Measurements from ENCODE around the gene PPARA. TPM values are rescaled to one million over a fixed set of nuclear protein-coding genes. Genes with fewer than 3 reads are reported as not detected.
A peak's percentile ranks its signal among the peaks of the same experiment; 100 is the strongest.

The PPARA gene
- total RNA-seq, 1 donor from 2014 or later, result 8.4 TPM

GRCh38 chr22:46281866-46282678 lies 131.7 kb downstream of the PPARA start:
- Mint-ChIP-seq H3K4me1 (ENCODE audit: low read depth, unreplicated experiment) (peaks cover 4% of the 10 kb centered on the region), H3K27me3 (ENCODE audit: low read depth, unreplicated experiment) (no peaks in the 10 kb centered on the region), H3K9me3 (ENCODE audit: unreplicated experiment) (no peaks in the 10 kb centered on the region), H3K4me3 (ENCODE audit: unreplicated experiment) (no peak overlapping the region), H3K36me3 (ENCODE audit: low read depth, unreplicated experiment) (peaks cover 35% of the 10 kb centered on the region), H3K27ac (ENCODE audit: unreplicated experiment) (no peak overlapping the region)
- H3K27ac ChIP-seq (ENCODE audit: low read depth, low read length), result no peak overlapping the region
- H3K4me2 ChIP-seq (ENCODE audit: low read length), result no peak overlapping the region
- no peaks in the 10 kb centered on the region for H3K27me3 ChIP-seq (ENCODE audit: insufficient read depth, low read length)
- no peaks in the 10 kb centered on the region for H3K9me3 ChIP-seq (ENCODE audit: insufficient read depth, low read depth, low read length)
- no peak for TF ChIP-seq CTCF (IDR thresholded peaks at IDR 0.05; ENCODE audit: insufficient read depth, low read depth, low read length)
- no peak for TF ChIP-seq EZH2 (IDR thresholded peaks at IDR 0.05; ENCODE audit: insufficient read depth, low read length)
- no peak overlapping the region for H3K9ac ChIP-seq (ENCODE audit: low read length)
- peaks cover 19% of the 10 kb centered on the region for H3K36me3 ChIP-seq (ENCODE audit: insufficient read depth, low read length)
- no peaks in the 10 kb centered on the region for H3K79me2 ChIP-seq (ENCODE audit: insufficient read depth, low read length)
- no peaks in the 10 kb centered on the region for H4K20me1 ChIP-seq (ENCODE audit: insufficient read depth, low read length)
- H3K4me1 ChIP-seq (ENCODE audit: insufficient read depth, low read length), result no peaks in the 10 kb centered on the region
- FAIRE-seq (no peak), DNase-seq (ENCODE audit: low read depth) (no peak)
- no peak overlapping the region for H3K4me3 ChIP-seq (ENCODE audit: insufficient read depth, low read depth, low read length)
- H2AFZ ChIP-seq (ENCODE audit: low read depth, low read length), result no peak overlapping the region

DNA sequence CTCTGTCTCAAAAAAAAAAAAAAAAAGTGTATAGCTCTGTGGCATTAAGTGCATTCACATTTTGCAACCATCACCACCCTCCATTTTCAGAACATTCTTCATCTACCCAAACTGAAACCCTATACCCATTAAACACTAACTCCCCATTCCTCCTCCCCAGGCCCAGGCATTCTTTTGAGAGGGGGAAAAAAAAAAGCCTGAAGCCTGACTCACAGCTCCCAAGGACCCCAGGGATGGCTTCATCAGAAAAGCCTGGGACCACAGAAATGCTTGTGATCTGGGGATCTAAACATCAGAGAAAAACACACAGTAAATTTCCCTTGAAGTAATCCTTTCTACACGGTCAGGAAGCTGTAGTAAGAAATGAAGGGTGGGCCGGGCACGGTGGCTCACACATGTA lies 135.7 kb downstream of the PPARA start:
- Mint-ChIP-seq H3K27me3 (ENCODE audit: low read depth, unreplicated experiment) (no peaks in the 10 kb centered on the region), H3K4me3 (ENCODE audit: unreplicated experiment) (peak overlapping the region; percentile 41), H3K27ac (ENCODE audit: unreplicated experiment) (no peak overlapping the region), H3K4me1 (ENCODE audit: low read depth, unreplicated experiment) (peaks cover 4% of the 10 kb centered on the region), H3K9me3 (ENCODE audit: unreplicated experiment) (no peaks in the 10 kb centered on the region), H3K36me3 (ENCODE audit: low read depth, unreplicated experiment) (peaks cover 25% of the 10 kb centered on the region)
- no peak for TF ChIP-seq EZH2 (IDR thresholded peaks at IDR 0.05; ENCODE audit: insufficient read depth, low read length)
- no peak for TF ChIP-seq CTCF (IDR thresholded peaks at IDR 0.05; ENCODE audit: insufficient read depth, low read depth, low read length)
- H3K27ac ChIP-seq (ENCODE audit: low read depth, low read length), result no peak overlapping the region
- H4K20me1 ChIP-seq (ENCODE audit: insufficient read depth, low read length), result no peaks in the 10 kb centered on the region
- FAIRE-seq, result no peak
- H3K9ac ChIP-seq (ENCODE audit: low read length), result no peak overlapping the region
- no peaks in the 10 kb centered on the region for H3K9me3 ChIP-seq (ENCODE audit: insufficient read depth, low read depth, low read length)
- H3K79me2 ChIP-seq (ENCODE audit: insufficient read depth, low read length), result no peaks in the 10 kb centered on the region
- H3K27me3 ChIP-seq (ENCODE audit: insufficient read depth, low read length), result no peaks in the 10 kb centered on the region
- no peak overlapping the region for H3K4me3 ChIP-seq (ENCODE audit: insufficient read depth, low read depth, low read length)
- DNase-seq (ENCODE audit: low read depth), result no peak
- no peak overlapping the region for H3K4me2 ChIP-seq (ENCODE audit: low read length)
- no peaks in the 10 kb centered on the region for H3K4me1 ChIP-seq (ENCODE audit: insufficient read depth, low read length)
- no peak overlapping the region for H2AFZ ChIP-seq (ENCODE audit: low read depth, low read length)
- peaks cover 13% of the 10 kb centered on the region for H3K36me3 ChIP-seq (ENCODE audit: insufficient read depth, low read length)

All from astrocyte (in vitro differentiated cells and primary cell).